ENCODE results near the gene GAN.

The GAN gene

GRCh38 chr16:81376880-81377279 lies 62.1 kb downstream of the GAN start:
- POLR2A ChIA-PET = interaction anchor here (0.5 kb wide), 1 partner anchor 166 kb away, joined by 3 read pairs; no protein-coding TSS in a partner anchor
- no peak overlapping the region for H3K4me3 ChIP-seq (ENCODE audit: low read depth, low read length)
- CTCF ChIA-PET = interaction anchor here (0.8 kb wide), 2 partner anchors 10 to 900 kb away, joined by 3 to 5 read pairs; no protein-coding TSS in a partner anchor
- H3K36me3 ChIP-seq (ENCODE audit: control insufficient read depth in 2 of 2, insufficient read depth in 1 of 2, low read length in 2 of 2) = peaks cover 4 to 38% of the 10 kb centered on the region in 2 experiments; a peak in 2 of 3 replicates
- TF ChIP-seq HOXC10 (CRISPR knock-in tag; IDR thresholded peaks at IDR 0.05) = no peak
- no peak for TF ChIP-seq ZNF670 (tag by site-specific recombination; IDR thresholded peaks at IDR 0.05; ENCODE audit: low read depth)
- no peak for TF ChIP-seq ZBTB10 (tag by site-specific recombination; IDR thresholded peaks at IDR 0.05)
- TF ChIP-seq ZNF354C (tag by site-specific recombination; IDR thresholded peaks at IDR 0.05; ENCODE audit: borderline replicate concordance, low read depth) = no peak
- TF ChIP-seq HOXD13 (CRISPR knock-in tag; IDR thresholded peaks at IDR 0.05; ENCODE audit: borderline replicate concordance) = no peak
- no peak for TF ChIP-seq BCL6B (tag by site-specific recombination; IDR thresholded peaks at IDR 0.05)
- no peak for TF ChIP-seq ZNF16 (tag by site-specific recombination; IDR thresholded peaks at IDR 0.05; ENCODE audit: low read depth)
- no peak for TF ChIP-seq WT1 (tag by site-specific recombination; IDR thresholded peaks at IDR 0.05)
- no peak overlapping the region for H3K27ac ChIP-seq (ENCODE audit: extremely low read depth, low read depth, low read length)
- no peaks in the 10 kb centered on the region for H3K9me3 ChIP-seq (ENCODE audit: control insufficient read depth, insufficient read depth, low read depth, low read length)
- no peaks in the 10 kb centered on the region for H3K4me1 ChIP-seq (ENCODE audit: control insufficient read depth, insufficient read depth, low read length)

GRCh38 chr16:81378049-81378448 lies 63.3 kb downstream of the GAN start:
- TF ChIP-seq ZNF248 (tag by site-specific recombination; IDR thresholded peaks at IDR 0.05) = no peak
- ChIA-PET POLR2A (no interaction called here), CTCF (no interaction called here)
- H3K27ac ChIP-seq (ENCODE audit: extremely low read depth, low read depth, low read length) = no peak overlapping the region
- no peaks in the 10 kb centered on the region for H3K9me3 ChIP-seq (ENCODE audit: control insufficient read depth, insufficient read depth, low read depth, low read length)
- H3K4me1 ChIP-seq (ENCODE audit: control insufficient read depth, insufficient read depth, low read length) = no peaks in the 10 kb centered on the region
- H3K4me3 ChIP-seq (ENCODE audit: low read depth, low read length) = no peak overlapping the region
- H3K36me3 ChIP-seq (ENCODE audit: control insufficient read depth in 2 of 2, insufficient read depth in 1 of 2, low read length in 2 of 2) = peaks cover 4 to 30% of the 10 kb centered on the region in 2 experiments; a peak in 2 of 3 replicates

GRCh38 chr16:81380932-81381331 lies 66.2 kb downstream of the GAN start:
- no peaks in the 10 kb centered on the region for H3K9me3 ChIP-seq (ENCODE audit: control insufficient read depth, insufficient read depth, low read depth, low read length)
- H3K27ac ChIP-seq (ENCODE audit: extremely low read depth, low read depth, low read length) = no peak overlapping the region
- peaks cover 3 to 31% of the 10 kb centered on the region in 2 experiments; a peak in 2 of 3 replicates for H3K36me3 ChIP-seq (ENCODE audit: control insufficient read depth in 2 of 2, insufficient read depth in 1 of 2, low read length in 2 of 2)
- POLR2A ChIA-PET = no interaction called here
- CTCF ChIA-PET = interaction anchor here (1.9 kb wide), 1 partner anchor 16 kb away, joined by 8 read pairs; no protein-coding TSS in a partner anchor
- H3K4me1 ChIP-seq (ENCODE audit: control insufficient read depth, insufficient read depth, low read length) = no peaks in the 10 kb centered on the region
- no peak overlapping the region for H3K4me3 ChIP-seq (ENCODE audit: low read depth, low read length)
- TF ChIP-seq ZNF426 (tag by site-specific recombination; IDR thresholded peaks at IDR 0.05) = no peak
- TF ChIP-seq OVOL3 (tag by site-specific recombination; IDR thresholded peaks at IDR 0.05) = no peak
- no peak for TF ChIP-seq ZNF555 (tag by site-specific recombination; conservative IDR thresholded peaks at IDR 0.05)
- TF ChIP-seq KLF1 (tag by site-specific recombination; IDR thresholded peaks at IDR 0.05) = no peak
- no peak for TF ChIP-seq ZNF114 (tag by site-specific recombination; IDR thresholded peaks at IDR 0.05)
- TF ChIP-seq ZEB2 (tag by site-specific recombination; IDR thresholded peaks at IDR 0.05) = no peak
- no peak for TF ChIP-seq ZNF571 (tag by site-specific recombination; IDR thresholded peaks at IDR 0.05)
- TF ChIP-seq ZNF623 (tag by site-specific recombination; IDR thresholded peaks at IDR 0.05) = no peak
- TF ChIP-seq ZNF830 (tag by site-specific recombination; IDR thresholded peaks at IDR 0.05; ENCODE audit: low read depth) = no peak
- no peak for TF ChIP-seq ZNF18 (tag by site-specific recombination; IDR thresholded peaks at IDR 0.05)
- TF ChIP-seq ZNF510 (tag by site-specific recombination; IDR thresholded peaks at IDR 0.05; ENCODE audit: insufficient replicate concordance) = no peak
- TF ChIP-seq ZNF391 (tag by site-specific recombination; IDR thresholded peaks at IDR 0.05; ENCODE audit: borderline replicate concordance, low read depth) = no peak
- no peak for TF ChIP-seq PRDM10 (tag by site-specific recombination; IDR thresholded peaks at IDR 0.05)
- TF ChIP-seq ZNF776 (tag by site-specific recombination; IDR thresholded peaks at IDR 0.05; ENCODE audit: borderline replicate concordance) = no peak
